ENCODE data around the gene TBX20. TPM values are rescaled to one million over a fixed set of nuclear protein-coding genes. Genes with fewer than 3 reads are reported as not detected.

TBX20 gene
- total and polyA plus RNA-seq, 10 of the 15 experiments (the other 5 are each of a cell fraction or from before 2014, with no cell fraction given) = not detected

- TF ChIP-seq PBX3 (IDR thresholded peaks at IDR 0.05; ENCODE audit: insufficient replicate concordance, low read depth, low read length) (no peak), NKRF (conservative IDR thresholded peaks at IDR 0.05) (no peak), RCOR1 (conservative IDR thresholded peaks at IDR 0.05; ENCODE audit: low read depth, low read length) (no peak), SREBF2 (IDR thresholded peaks at IDR 0.05; ENCODE audit: low read length) (no peak), SRF (IDR thresholded peaks at IDR 0.05; ENCODE audit: low read depth in 2 of 2, low read length in 2 of 2) (no peak), CREB1 (IDR thresholded peaks at IDR 0.05; ENCODE audit: low read depth) (no peak), MEF2B (IDR thresholded peaks at IDR 0.05; ENCODE audit: partially characterized antibody, poor library complexity, severe bottlenecking) (no peak)
These were observed 2.1 kb downstream of the TBX20 start (continued) for GRCh38 chr7:35251606-35252310.

- POLR2A ChIA-PET = no interaction called here
- H3K4me2 ChIP-seq (ENCODE audit: control insufficient read depth, insufficient read depth) = no peak overlapping the region
- ATAC-seq = no peak
- H3K9ac ChIP-seq (ENCODE audit: control insufficient read depth, insufficient read depth, low read length) = no peak overlapping the region
- H3K4me1 ChIP-seq (ENCODE audit: control insufficient read depth, insufficient read depth, low read length) = no peaks in the 10 kb centered on the region
- WGBS (ENCODE audit: insufficient coverage, insufficient replicate concordance, low lambda C conversion rate, missing lambda C conversion rate) = 15% methylated on average over 1 of the region's 1 CpG
- in situ Hi-C loops (cut with MboI) = no loop called here
- SMC1A ChIA-PET (ENCODE audit: uncharacterized antibody, unreplicated experiment) = no interaction called here
- no peak overlapping the region for H2AFZ ChIP-seq (ENCODE audit: control insufficient read depth, low read depth, low read length)
- no peak overlapping the region for H3K4me3 ChIP-seq
- intact Hi-C loops (cut with micrococcal nuclease; ENCODE audit: unreplicated experiment) = no loop called here
- H3K36me3 ChIP-seq (ENCODE audit: control insufficient read depth in 2 of 2, insufficient read depth in 2 of 2, low read length in 1 of 2) = no peaks in the 10 kb centered on the region
- CTCF ChIA-PET = no interaction called here
- no peak for FAIRE-seq
- RAD21 ChIA-PET (ENCODE audit: unreplicated experiment) = no interaction called here
- no peaks in the 10 kb centered on the region for H3K79me2 ChIP-seq (ENCODE audit: control insufficient read depth, insufficient read depth, low read length)
- peaks cover 9 to 20% of the 10 kb centered on the region in 2 experiments for H3K27me3 ChIP-seq (replicated peaks in 1 of 2; ENCODE audit: control insufficient read depth in 2 of 2, insufficient read depth in 2 of 2, low read length in 1 of 2)
- H3K27ac ChIP-seq (ENCODE audit: control insufficient read depth, insufficient read depth) = no peak overlapping the region
- no peak for DNase-seq (ENCODE audit: low read depth, low spot score)
- no TSS peak for BruUV-seq (replicated peaks)
- no peaks in the 10 kb centered on the region; the same call in 1 of the 2 replicates for H4K20me1 ChIP-seq (ENCODE audit: control insufficient read depth, insufficient read depth)
- peaks cover 1% of the 10 kb centered on the region; the same call in 2 of the 3 replicates for H3K9me3 ChIP-seq (replicated peaks; ENCODE audit: control insufficient read depth, insufficient read depth, low read length)
- TF ChIP-seq RB1 (IDR thresholded peaks at IDR 0.05; ENCODE audit: borderline replicate concordance) (no peak), RCOR1 (conservative IDR thresholded peaks at IDR 0.05; ENCODE audit: low read depth, low read length) (no peak), TCF7 (IDR thresholded peaks at IDR 0.05; ENCODE audit: borderline replicate concordance) (no peak), BCL11A (IDR thresholded peaks at IDR 0.05; ENCODE audit: low read depth, low read length) (no peak), SREBF1 (IDR thresholded peaks at IDR 0.05; ENCODE audit: low read length) (no peak), SMC3 (IDR thresholded peaks at IDR 0.05; ENCODE audit: borderline replicate concordance, low read length) (no peak), MYB (IDR thresholded peaks at IDR 0.05; ENCODE audit: borderline replicate concordance, low read depth, low read length) (no peak), POU2F2 (IDR thresholded peaks at IDR 0.05; ENCODE audit: borderline replicate concordance, low read depth, low read length) (no peak), HCFC1 (IDR thresholded peaks at IDR 0.05; ENCODE audit: low read length) (no peak), RELB (IDR thresholded peaks at IDR 0.05; ENCODE audit: low read depth) (no peak), RELA (IDR thresholded peaks at IDR 0.05; ENCODE audit: borderline replicate concordance, partially characterized antibody) (no peak), ELK1 (IDR thresholded peaks at IDR 0.05; ENCODE audit: low read depth, low read length) (no peak)
These were observed 3.0 kb downstream of the TBX20 start for GRCh38 chr7:35250941-35251340.
